Measurements from ENCODE around the gene LOXHD1.

Gene LOXHD1

GRCh38 chr18:46696702-46697101 is 39.7 kb upstream of the LOXHD1 start:
- H3K4me3 ChIP-seq (ENCODE audit: low read length): no peak overlapping the region
- TF ChIP-seq, protein P1, sequence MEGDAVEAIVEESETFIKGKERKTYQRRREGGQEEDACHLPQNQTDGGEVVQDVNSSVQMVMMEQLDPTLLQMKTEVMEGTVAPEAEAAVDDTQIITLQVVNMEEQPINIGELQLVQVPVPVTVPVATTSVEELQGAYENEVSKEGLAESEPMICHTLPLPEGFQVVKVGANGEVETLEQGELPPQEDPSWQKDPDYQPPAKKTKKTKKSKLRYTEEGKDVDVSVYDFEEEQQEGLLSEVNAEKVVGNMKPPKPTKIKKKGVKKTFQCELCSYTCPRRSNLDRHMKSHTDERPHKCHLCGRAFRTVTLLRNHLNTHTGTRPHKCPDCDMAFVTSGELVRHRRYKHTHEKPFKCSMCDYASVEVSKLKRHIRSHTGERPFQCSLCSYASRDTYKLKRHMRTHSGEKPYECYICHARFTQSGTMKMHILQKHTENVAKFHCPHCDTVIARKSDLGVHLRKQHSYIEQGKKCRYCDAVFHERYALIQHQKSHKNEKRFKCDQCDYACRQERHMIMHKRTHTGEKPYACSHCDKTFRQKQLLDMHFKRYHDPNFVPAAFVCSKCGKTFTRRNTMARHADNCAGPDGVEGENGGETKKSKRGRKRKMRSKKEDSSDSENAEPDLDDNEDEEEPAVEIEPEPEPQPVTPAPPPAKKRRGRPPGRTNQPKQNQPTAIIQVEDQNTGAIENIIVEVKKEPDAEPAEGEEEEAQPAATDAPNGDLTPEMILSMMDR (IDR thresholded peaks at IDR 0.05; ENCODE audit: insufficient read depth, low read depth, low read length, missing control alignments): no peak
- DNase-seq (ENCODE audit: low read depth): no peak

DNA sequence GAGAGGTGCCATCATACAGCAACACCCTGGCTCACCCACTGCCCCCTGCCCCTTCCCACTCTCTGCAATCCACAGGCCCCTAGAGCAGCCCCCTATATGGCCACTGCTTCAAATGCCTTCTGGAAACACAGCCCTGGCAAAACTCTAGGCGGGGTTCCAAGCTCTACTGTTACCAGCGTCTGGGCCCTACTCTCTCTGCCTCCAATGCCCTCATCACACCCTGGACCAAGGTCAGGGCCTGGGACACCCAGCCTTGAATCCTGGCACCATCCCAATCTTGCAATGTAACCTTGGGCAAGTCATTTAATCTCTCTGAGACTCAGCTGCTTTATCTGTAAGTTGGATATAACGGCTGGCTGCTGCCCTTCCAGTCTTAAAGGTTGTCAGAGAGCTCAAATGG is 39.2 kb upstream of the LOXHD1 start:
- TF ChIP-seq, protein P1 (IDR thresholded peaks at IDR 0.05; ENCODE audit: insufficient read depth, low read depth, low read length, missing control alignments): no peak
- DNase-seq (ENCODE audit: low read depth): no peak
- no peak overlapping the region for H3K4me3 ChIP-seq (ENCODE audit: low read length)

GRCh38 chr18:46693996-46694395 is 37.0 kb upstream of the LOXHD1 start:
- TF ChIP-seq, protein P1 (IDR thresholded peaks at IDR 0.05; ENCODE audit: insufficient read depth, low read depth, low read length, missing control alignments): no peak
- H3K4me3 ChIP-seq (ENCODE audit: low read length): no peak overlapping the region
- DNase-seq (ENCODE audit: low read depth): no peak

GRCh38 chr18:46688853-46689525 is 32.0 kb upstream of the LOXHD1 start:
- H3K4me3 ChIP-seq (ENCODE audit: low read length): no peak overlapping the region
- no peak for DNase-seq (ENCODE audit: low read depth)
- TF ChIP-seq, protein P1 (IDR thresholded peaks at IDR 0.05; ENCODE audit: insufficient read depth, low read depth, low read length, missing control alignments): no peak

DNA sequence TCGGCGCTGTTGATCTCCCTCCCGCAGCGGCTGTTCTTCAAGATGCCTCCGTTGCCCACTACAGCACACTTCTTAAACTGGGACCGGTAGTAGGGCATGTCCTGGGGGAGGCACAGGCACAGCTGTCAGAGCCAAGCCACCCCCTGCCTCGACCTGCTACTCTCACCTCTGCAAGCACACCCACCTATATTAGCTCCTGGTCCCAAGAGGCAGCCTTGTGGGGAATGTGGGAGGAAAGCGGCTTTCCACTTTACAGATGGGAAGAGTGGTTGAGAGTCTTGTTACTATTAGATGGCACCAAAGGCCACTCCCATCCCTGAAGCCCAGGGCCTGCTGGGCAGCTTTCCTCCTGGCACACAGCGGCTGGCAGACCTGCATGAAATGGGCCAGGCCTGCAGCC is 29.2 kb upstream of the LOXHD1 start:
- no peak for DNase-seq (ENCODE audit: low read depth)
- no peak overlapping the region for H3K4me3 ChIP-seq (ENCODE audit: low read length)
- TF ChIP-seq, protein P1 (IDR thresholded peaks at IDR 0.05; ENCODE audit: insufficient read depth, low read depth, low read length, missing control alignments): no peak

DNA sequence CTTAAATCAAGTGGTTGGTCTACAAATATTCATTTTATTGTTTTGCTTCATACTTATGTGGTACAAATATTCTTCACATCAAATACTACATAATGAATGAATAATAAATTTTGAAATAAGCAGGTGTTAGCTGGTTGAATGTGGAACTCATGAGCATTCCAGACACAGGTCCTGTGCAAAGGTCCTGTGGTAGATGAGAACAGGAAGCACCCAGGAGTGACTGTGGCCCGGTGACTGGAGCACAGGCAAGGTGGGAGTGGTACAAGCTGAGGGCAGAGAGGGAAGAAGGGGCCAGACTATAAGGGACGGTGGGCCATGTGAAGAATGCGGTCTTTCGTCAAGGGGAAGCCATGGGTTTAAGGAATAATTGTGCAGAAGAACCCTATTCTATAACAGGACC is 26.2 kb upstream of the LOXHD1 start:
- TF ChIP-seq, protein P1 (IDR thresholded peaks at IDR 0.05; ENCODE audit: insufficient read depth, low read depth, low read length, missing control alignments): no peak
- DNase-seq (ENCODE audit: low read depth): no peak
- H3K4me3 ChIP-seq (ENCODE audit: low read length): no peak overlapping the region

Measured in epithelial cell of esophagus (primary cell).